ENCODE results near the gene HOXD8.

HOXD8 gene

GRCh38 chr2:176091329-176092258 lies 37.9 kb upstream of the HOXD8 start:
- DNase-seq = no peak

DNA sequence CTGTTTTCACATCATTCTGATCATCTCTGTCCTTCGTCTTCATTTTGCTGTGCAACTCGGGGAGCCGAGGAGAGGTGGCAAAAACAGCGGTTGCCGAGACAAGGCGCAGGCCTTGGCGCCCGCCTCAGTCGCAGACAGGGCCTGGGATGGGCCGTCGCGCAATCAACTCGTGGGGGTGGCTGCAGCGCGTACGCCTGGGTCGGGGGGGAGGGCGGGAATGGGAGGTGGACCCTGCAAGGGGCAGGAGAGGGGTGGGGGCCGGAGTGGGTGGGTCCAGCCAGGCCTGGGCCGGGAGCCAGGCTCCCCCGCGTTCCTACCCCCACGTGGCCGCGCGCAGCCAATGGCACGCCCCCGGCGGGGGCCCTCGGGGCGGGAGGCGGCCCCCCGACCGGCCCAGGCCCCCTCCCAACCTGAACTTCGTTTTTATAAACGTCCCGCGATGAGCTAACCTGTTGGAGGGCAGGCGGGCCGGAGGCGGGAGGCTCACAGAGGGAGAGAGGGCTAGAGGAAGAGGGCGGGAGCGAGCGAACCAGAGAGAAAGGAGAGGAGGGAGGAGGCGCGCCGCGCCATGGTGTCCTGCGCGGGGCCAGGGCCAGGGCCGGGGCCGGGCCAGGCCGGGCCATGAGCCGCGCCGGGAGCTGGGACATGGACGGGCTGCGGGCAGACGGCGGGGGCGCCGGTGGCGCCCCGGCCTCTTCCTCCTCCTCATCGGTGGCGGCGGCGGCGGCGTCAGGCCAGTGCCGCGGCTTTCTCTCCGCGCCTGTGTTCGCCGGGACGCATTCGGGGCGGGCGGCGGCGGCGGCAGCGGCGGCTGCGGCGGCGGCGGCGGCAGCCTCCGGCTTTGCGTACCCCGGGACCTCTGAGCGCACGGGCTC lies 37.0 kb upstream of the HOXD8 start, which contains the start of gene HOXD13:
Gene HOXD13 (plus strand): TSS at position 452 of the 875 bp plus-strand sequence. CDS start 170 bp downstream, at position 622.
- no peak for DNase-seq

DNA sequence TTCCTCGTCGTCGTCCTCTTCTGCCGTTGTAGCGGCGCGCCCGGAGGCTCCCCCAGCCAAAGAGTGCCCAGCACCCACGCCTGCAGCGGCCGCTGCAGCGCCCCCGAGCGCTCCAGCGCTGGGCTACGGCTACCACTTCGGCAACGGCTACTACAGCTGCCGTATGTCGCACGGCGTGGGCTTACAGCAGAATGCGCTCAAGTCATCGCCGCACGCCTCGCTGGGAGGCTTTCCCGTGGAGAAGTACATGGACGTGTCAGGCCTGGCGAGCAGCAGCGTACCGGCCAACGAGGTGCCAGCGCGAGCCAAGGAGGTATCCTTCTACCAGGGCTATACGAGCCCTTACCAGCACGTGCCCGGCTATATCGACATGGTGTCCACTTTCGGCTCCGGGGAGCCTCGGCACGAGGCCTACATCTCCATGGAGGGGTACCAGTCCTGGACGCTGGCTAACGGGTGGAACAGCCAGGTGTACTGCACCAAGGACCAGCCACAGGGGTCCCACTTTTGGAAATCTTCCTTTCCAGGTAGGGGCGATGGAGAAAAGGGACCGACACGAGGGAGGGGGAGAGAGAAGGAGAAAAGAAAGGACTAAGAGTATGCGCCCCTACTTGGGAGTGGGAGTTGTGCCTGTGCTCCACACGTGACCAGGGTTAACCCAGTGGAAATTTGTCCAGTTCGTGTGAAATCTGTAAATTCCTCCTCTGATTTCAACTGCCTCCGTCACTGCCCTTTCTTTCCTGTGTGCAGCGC lies 36.2 kb upstream of the HOXD8 start:
- peak; percentile 83 for DNase-seq

DNA sequence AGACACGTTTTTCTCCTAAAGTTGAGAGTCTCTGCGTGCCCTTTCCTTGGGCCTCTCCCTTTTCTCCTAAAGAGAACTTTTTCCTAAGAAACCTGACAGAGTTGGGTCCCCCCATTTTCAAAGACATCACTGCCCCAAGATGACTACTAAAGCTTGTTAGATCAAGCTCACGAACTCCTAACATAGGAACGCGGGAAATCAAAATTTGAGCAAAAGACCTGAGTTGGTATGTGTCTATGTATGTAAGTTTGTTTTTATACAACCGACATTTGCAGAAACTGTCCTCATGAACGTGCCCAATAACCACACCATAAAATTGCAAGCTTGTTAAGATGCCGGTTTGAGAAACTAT lies 35.6 kb upstream of the HOXD8 start:
- DNase-seq = no peak

GRCh38 chr2:176094349-176094748 lies 35.2 kb upstream of the HOXD8 start:
- no peak for DNase-seq

GRCh38 chr2:176095421-176095820 lies 34.1 kb upstream of the HOXD8 start:
- no peak for DNase-seq

DNA sequence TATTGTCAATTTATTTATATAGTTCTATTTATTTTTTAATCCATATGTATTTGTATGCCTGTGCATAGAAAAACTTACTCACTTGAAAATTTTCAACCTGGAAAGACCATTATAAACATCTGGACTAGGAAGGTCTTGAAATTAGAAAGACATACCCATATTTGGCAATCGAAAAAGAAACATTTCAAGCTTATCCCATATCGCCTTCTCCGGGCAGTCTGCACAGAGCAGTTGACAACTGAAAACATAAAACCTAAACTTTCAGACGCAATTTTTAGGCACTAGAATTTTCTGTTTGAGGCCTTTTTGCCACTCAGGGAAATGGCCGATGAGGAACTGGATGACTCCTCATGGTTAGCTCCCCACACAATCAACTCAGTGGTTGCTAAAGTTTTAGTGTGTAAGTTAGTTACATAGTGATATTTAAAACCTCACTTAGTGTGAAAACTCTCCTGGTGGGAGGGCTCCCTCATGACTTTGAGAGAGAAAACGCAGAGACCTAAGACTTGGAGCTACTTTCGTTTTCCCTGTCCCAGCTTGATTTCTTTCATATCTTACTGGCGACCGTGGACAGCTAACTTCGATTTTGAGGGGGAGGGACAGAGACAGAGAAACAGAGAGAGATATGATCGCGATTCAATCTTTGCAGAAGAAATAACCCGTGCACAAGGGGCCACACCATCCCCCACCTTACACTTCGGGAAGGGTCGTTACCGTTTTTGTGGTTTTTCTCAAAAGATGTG lies 33.1 kb upstream of the HOXD8 start:
- peak; percentile 76 for DNase-seq

- DNase-seq = peak; percentile 92
These were observed 32.3 kb upstream of the HOXD8 start for GRCh38 chr2:176096986-176097819.

- peak; percentile 69 for DNase-seq
These were observed 31.6 kb upstream of the HOXD8 start for GRCh38 chr2:176097820-176098365.

DNA sequence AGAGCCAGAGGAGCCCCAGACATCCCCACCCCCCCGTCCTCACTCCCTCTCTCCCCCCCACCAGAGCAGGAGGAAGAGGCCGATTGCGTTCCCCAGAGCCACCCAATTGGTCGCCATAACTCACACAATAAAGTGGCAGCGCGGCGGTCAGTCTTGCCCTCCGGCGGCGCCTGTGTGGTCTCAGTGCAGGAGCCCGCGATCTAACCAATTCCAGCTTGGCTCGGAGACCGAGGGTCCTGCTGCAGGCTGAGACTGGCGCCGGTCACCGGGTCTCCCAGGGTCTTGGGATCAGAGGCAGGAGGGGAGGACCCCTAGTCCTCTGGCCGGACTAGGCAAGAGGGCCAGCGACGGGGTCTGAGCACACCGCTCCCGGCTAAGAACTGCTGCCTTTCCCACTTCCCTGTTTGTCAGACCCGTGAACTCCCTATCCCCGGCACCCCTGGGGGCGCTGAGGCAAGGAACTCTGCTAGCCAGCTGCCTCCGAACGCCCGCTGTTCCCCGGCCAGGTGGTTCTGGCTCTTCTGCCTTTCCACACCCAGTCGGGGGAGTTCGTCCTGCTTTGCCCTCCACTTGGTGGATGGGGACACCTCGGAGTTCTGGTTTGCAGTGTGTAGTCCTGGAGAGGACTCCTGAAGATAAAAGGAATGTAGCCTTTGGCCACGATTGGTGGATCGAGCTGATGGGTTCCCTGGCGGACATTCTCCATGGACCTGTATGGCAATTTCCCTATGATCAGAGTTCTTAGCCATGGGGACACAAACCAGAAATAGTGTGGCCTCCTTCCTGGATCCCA lies 30.9 kb upstream of the HOXD8 start:
- DNase-seq = peak; percentile 71

- DNase-seq = peak; percentile 74
These were observed 30.3 kb upstream of the HOXD8 start for GRCh38 chr2:176099159-176099727.

DNA sequence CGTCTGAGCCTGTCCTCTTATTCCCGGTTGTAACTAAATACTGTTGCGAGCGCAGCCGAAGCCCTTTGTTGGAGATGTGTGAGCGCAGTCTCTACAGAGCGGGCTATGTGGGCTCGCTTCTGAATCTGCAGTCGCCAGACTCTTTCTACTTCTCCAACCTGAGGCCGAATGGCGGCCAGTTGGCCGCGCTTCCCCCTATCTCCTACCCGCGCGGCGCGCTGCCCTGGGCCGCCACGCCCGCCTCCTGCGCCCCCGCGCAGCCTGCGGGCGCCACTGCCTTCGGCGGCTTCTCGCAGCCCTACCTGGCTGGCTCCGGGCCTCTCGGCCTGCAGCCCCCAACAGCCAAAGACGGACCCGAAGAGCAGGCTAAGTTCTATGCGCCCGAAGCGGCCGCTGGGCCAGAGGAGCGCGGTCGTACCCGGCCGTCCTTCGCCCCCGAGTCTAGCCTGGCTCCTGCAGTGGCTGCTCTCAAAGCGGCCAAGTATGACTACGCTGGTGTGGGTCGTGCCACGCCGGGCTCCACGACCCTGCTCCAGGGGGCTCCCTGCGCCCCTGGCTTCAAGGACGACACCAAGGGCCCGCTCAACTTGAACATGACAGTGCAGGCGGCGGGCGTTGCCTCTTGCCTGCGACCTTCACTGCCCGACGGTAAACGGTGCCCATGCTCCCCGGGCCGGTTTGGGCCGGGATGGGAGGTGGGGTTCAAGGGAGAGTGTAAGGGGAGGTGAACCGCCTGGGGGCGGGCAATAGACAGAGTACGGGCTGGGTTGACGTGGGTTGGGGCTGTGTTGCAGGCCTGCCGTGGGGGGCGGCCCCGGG lies 29.6 kb upstream of the HOXD8 start, which contains the start of gene HOXD12:
Gene HOXD12 (plus strand): TSS at position 68 of the 819 bp plus-strand sequence. CDS start 7 bp downstream, at position 75.
- DNase-seq = peak; percentile 68

DNA sequence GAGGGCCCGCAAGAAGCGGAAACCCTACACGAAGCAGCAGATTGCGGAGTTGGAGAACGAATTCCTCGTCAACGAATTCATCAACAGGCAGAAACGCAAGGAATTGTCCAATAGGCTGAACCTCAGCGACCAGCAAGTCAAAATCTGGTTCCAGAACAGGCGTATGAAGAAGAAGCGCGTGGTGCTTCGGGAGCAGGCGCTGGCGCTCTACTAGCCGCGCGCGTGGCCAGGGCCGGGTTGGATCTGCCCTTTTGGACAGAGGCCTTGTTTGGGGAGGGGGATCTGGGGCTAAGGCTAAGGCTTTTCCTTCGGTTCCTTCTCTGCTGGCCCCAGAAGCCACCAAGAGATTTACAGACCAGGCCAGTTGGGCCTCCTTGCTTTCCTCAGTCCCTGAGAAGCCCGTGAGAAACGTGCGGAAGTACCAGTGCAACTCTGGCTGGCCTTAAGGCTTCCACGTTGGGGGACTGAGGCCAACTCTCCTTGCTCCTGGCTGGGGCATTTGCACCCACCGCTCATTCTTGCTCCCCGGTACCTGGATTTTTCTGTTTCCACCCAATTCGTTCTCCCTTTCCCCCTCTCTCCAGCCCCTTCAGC lies 28.9 kb upstream of the HOXD8 start:
- DNase-seq = no peak

- no peak for DNase-seq
These were observed 28.2 kb upstream of the HOXD8 start for GRCh38 chr2:176101216-176101830.

DNA sequence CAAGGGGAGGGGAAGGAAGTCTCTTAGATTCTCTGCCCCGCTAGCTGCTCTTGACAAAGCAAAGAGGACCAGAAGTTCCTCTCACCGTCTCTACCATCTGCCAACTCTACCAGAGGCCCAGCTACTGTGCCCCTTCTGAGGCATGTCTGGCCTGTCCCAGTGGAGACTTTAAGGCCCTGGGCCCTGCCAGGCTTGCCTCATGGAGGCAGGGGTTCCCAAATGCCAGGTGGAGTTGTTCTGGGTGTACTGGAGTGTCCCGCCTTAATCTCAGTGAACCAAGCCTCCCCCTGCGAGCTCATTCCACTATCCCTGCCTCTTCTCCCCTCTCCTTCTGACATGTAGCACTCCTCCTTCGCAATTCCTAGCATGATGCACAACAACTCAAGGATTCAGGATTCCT lies 27.7 kb upstream of the HOXD8 start:
- no peak for DNase-seq

GRCh38 chr2:176102309-176102866 lies 27.1 kb upstream of the HOXD8 start:
- DNase-seq = no peak

DNA sequence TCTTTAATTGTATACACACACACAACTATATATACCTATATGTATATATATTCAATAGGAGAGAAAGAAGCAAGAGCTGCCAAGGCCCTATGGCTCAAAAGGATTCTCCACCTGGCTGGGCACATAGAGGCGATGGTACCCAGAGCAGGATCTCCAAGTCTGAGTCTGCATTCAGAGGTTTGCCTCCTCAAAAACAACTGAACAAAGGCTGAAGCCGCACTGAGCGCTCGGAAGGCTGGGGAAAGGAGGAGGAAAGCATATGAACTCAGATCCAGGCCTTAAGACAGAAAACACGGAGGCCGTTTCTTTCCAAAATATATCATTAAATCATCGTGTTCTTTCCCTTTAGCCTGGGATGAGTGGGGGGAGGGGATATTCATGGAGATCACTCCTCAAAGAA lies 26.3 kb upstream of the HOXD8 start:
- no peak for DNase-seq
